Occipital lobe (tissue), 2 donors: Measurements from ENCODE around the gene ZNF358. TPM values are rescaled to one million over a fixed set of nuclear protein-coding genes. Genes with fewer than 3 reads are reported as not detected.
"Not testable (repeated sequence)": the region's sequence is repeated elsewhere in the genome, so short reads cannot be mapped to it uniquely, and the experiment has no call there.

Experiments
- DNase-seq: peaks from one replicate; lab custom pipeline; 2025; lab: John Stamatoyannopoulos, UW
- total RNA-seq: library from RNA; depleted of rRNA; stranded (reverse); fragments of >200 nt; gene quantifications from one replicate; pipeline ENCODE4 v1.2.3, GENCODE V29; 2014

ZNF358 gene
- total RNA-seq, 1 donor from 2014 or later, result 9.0 TPM

- peak; percentile 89 for DNase-seq
Observed at GRCh38 chr19:7535047-7535997, 19.4 kb downstream of the ZNF358 start, which contains the start of gene PNPLA6. PNPLA6 (plus strand) TSS chr19:7535717; CDS start chr19:7535789, 72 bp downstream.

DNA sequence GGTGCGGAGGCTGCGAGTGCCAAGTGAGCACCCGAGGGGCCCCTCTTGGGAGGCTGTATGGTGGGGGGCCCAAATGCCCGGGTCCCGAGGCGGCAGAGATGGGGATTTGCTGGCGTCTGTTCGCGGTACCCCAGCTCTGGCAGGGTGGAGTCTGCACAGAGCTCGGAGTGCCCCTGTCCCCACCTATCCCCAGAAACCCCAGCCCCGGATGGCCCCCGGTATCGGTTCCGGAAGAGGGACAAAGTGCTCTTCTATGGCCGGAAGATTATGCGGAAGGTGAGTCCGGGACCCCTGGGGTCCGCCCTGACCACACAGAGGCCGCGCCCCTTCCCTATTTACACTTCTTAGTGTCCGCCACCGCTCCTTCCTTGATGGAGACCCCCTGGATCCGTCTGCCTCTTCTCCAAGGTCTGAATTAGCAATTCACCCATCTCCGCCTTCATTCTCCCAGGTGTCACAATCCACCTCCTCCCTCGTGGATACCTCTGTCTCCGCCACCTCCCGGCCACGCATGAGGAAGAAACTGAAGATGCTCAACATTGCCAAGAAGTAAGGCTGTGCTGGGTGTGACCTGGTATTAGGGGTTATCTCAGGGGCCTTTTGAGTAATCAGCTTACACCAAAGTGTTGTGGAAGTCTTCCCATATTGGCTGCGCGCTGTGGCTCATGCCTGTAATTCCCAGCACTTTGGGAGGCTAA, 20.2 kb downstream of the ZNF358 start:
- DNase-seq, result no peak

GRCh38 chr19:7538990-7539389, 23.1 kb downstream of the ZNF358 start:
- not testable (repeated sequence) for DNase-seq

- no peak for DNase-seq
Observed at GRCh38 chr19:7539827-7540425, 24.0 kb downstream of the ZNF358 start.

DNA sequence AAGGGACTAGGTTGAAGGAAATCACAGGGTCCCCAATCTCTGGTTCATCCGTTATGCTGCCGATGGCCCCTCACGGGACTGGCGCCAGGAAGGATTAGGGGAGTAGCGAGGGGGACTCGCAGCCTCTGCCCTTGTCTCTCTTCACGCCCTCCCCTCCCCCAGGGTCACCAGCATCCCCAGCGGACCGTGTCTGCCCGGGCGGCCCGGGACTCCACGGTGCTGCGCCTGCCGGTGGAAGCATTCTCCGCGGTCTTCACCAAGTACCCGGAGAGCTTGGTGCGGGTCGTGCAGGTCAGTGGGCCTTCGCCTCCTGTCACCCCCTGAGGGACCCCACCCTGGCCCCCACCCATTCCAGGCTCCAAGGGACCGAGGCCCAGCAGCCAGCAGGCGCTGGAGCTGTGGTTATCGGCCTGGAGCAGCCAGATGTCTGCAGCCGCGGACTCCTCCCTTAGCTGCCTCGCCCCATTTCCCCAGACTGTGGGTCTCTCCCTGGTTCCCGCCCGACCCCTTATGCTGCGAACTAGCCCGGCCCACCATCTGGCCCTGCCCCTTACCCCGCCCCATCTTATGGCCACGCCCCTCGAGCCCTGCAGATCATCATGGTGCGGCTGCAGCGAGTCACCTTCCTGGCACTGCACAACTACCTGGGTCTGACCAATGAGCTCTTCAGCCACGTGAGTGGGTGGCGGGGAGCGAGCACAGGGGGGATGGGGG, 25.0 kb downstream of the ZNF358 start:
- no peak for DNase-seq

GRCh38 chr19:7541475-7541824, 25.5 kb downstream of the ZNF358 start:
- no peak for DNase-seq

GRCh38 chr19:7541828-7542443, 26.0 kb downstream of the ZNF358 start:
- no peak for DNase-seq

DNA sequence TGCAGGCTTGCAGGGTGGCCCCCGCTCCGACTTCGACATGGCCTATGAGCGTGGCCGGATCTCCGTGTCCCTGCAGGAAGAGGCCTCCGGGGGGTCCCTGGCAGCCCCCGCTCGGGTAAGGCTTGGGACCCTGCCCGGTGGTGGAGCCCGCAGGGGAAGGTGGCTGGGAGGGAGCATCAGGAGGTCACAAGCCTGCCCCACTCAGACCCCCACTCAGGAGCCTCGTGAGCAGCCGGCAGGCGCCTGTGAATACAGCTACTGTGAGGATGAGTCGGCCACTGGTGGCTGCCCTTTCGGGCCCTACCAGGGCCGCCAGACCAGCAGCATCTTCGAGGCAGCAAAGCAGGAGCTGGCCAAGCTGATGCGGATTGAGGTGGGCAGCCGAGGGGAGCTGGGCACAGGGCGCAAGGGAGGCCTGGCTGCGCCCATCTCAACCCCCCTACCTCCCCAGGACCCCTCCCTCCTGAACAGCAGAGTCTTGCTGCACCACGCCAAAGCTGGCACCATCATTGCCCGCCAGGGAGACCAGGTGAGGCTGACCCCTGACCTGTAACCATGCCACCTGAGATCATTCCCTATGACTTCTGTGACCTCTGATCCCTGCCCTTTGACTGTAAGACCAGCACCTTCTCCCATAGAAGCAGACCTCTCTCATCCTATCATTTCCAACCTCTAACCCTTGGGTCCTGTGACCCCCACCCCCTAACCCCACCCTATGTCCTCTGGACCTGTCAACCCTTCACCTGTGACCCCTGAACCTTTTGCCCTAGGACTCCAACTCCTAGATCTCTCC, 26.8 kb downstream of the ZNF358 start:
- DNase-seq, result no peak

GRCh38 chr19:7544626-7545025, 28.7 kb downstream of the ZNF358 start:
- DNase-seq, result no peak

DNA sequence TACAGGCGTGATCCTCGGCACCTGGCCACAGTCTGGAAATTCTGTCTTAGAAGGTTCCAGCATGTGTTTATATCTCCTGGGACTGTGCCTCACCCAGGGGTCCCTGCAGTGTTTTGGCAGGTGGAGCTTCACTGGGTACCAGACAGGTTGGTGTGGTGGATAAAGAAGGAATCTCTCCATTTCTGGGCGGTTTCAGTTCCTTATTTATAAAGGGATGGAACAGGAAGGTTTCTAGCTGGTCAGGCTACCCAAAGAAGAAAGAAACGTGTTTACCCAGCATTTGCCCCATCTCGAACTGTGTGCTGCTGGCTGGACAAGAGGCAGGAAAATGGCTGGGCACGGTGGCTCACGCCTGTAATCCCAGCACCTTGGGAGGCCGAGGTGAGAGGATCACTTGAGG, 29.4 kb downstream of the ZNF358 start:
- DNase-seq, result no peak

- no peak for DNase-seq
Observed at GRCh38 chr19:7545904-7546303, 30.0 kb downstream of the ZNF358 start.

GRCh38 chr19:7547159-7547558, 31.3 kb downstream of the ZNF358 start:
- no peak for DNase-seq

- DNase-seq, result no peak
Observed at GRCh38 chr19:7549429-7550148, 33.7 kb downstream of the ZNF358 start.

GRCh38 chr19:7550169-7550770, 34.4 kb downstream of the ZNF358 start:
- no peak for DNase-seq

GRCh38 chr19:7550987-7551761, 35.3 kb downstream of the ZNF358 start:
- peak; percentile 82 for DNase-seq

DNA sequence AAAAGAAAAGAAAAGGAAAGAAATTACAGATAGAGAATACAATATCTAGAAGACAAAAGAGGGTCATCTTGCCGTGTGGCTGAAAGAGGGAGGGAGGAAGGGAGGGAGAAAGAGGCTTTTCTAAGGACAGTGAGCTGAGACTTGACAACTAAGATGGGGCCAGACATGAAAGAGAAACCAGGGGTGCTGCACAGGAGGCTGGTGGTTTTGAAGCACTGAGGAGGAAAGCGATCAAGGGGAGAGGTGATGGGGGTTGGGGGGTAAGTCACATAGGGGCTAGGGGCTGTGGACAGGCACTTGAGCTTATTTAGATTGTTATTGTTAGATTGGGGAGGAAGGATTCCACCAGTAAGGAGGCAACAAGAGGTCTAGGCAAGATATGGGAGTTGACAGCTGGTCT, 36.9 kb downstream of the ZNF358 start:
- DNase-seq, result no peak

GRCh38 chr19:7554565-7554964, 38.7 kb downstream of the ZNF358 start:
- DNase-seq, result no peak
